ENCODE results near the gene ABCC10.
"Not testable (repeated sequence)": the region's sequence is repeated elsewhere in the genome, so short reads cannot be mapped to it uniquely, and the experiment has no call there.

The ABCC10 gene

DNA sequence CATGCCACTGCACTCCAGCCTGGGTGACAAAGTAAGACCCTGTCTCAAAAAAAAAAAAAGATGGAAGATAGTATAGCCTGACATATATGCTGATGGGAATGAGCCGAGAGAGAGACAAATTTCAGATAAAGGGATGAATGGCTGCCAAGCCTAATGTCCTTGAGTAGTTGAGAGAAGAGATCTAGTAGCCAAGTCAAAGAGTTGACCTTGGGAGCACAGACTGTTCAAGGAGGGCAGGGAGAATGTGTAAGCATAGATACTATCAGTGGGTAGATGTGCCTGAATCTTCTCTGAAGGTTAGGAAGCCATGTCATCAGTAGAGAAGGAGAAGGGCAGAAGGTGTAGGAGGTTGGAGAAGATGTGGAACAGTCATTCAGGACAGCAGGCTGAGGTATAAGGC is 20.0 kb upstream of the ABCC10 start:
- DNase-seq (ENCODE audit: low read depth in 2 of 2), result no peak

- DNase-seq (ENCODE audit: low read depth in 2 of 2), result no peak
These were observed 19.1 kb upstream of the ABCC10 start for GRCh38 chr6:43408259-43408658.

DNA sequence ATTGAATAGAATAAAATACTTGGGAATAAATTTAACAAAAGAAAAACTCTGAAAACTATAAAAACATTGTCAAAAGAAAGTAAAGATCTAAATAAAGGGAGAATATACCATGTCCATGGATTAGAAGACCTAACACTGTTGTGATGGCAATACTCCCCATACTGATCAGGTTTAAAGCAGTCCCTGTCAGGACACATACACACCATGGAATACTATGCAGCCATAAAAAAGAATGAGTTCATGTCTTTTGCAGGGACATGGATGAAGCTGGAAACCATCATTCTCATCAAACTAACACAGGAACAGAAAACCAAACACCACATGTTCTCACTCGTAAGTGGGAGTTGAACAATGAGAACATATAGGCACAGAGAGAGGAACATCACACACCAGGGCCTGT is 16.6 kb upstream of the ABCC10 start:
- not testable (repeated sequence) for DNase-seq (ENCODE audit: low read depth in 2 of 2)

- DNase-seq (ENCODE audit: low read depth in 2 of 2), result no peak
These were observed 14.8 kb upstream of the ABCC10 start for GRCh38 chr6:43412541-43412940.

DNA sequence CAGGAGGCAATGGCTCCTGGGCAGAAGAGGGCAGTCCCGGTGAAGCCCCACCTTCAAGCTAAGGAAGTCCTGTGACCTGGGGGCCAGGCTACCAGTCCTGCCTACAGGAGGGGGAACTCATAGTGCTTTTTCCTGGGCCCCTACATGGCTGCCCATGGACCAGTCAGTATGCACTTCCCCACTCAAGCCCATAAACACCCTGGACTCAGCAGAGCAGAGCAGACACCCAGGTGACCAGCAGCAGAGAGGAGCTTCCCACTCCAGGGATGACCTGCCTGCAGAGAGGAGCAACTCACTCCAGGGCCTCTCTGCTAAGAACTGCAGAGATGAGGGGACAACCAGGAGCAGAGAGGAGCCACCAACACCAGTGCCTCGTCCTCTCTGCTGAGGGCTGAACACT is 14.3 kb upstream of the ABCC10 start:
- DNase-seq (ENCODE audit: low read depth in 2 of 2), result no peak

GRCh38 chr6:43415275-43415674 is 12.1 kb upstream of the ABCC10 start:
- not testable (repeated sequence) for DNase-seq (ENCODE audit: low read depth in 2 of 2)

- no peak for DNase-seq (ENCODE audit: low read depth in 2 of 2)
These were observed 10.4 kb upstream of the ABCC10 start for GRCh38 chr6:43416935-43417334.

GRCh38 chr6:43420012-43420709 is 7.2 kb upstream of the ABCC10 start:
- no peak for DNase-seq (ENCODE audit: low read depth in 2 of 2)

DNA sequence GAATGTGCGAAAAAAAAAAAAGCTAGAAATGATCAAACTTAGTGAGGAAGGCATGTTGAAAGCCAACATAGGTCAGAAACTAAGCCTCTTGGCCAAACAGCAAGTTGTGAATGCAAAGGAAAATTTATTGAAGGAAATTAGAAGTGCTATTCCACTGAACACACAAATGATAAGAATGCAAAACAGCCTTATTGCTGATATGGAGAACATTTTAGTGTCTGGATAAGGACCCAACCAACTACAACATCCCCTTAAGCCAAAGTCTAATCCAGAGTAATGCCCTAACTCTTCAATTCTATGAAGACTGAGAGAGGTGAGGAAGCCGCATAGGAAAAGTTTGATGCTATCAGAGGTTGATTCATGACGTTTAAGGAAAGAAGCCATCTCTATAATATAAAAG is 5.5 kb upstream of the ABCC10 start:
- no peak for DNase-seq (ENCODE audit: low read depth in 2 of 2)

DNA sequence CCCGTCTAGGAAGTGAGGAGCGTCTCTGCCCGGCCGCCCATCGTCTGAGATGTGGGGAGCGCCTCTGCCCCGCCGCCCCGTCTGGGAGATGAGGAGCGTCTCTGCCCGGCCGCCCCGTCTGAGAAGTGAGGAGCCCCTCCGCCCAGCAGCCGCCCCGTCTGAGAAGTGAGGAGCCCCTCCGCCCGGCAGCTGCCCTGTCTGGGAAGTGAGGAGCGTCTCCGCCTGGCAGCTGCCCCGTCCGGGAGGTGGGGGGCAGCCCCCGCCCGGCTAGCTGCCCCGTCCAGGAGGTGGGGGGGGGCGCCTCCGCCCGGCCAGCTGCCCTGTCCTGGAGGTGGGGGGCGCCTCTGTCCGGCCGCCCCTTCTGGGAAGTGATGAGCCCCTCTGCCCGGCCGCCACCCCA is 2.3 kb upstream of the ABCC10 start:
- DNase-seq (ENCODE audit: low read depth in 2 of 2), result not testable (repeated sequence)

- no peak for DNase-seq (ENCODE audit: low read depth in 2 of 2)
These were observed 374 bp upstream of the ABCC10 start for GRCh38 chr6:43426928-43427405.

DNA sequence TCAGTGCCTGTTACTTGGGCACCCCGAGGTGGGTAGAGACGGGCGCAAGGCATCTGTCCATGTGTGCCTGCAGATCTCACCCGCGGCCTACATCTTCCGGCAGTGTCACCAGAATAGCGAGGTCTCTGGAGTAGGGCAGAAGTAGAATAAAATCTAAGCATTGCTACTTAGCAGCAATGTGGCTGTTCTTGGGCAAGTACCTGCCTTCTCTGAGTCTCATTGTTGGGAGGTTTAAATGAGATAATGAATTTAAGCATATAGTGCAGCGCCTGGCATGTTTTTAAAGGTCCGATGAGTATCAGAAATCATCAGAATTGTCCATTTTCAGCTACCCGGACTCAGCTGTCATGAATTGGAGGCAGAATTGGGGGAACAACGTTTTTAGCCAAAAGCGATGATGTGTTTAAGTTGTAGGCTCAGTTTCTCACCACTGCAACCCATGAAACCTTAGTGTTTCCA is 800 bp downstream of the ABCC10 start:
- no peak for DNase-seq (ENCODE audit: low read depth in 2 of 2)

DNA sequence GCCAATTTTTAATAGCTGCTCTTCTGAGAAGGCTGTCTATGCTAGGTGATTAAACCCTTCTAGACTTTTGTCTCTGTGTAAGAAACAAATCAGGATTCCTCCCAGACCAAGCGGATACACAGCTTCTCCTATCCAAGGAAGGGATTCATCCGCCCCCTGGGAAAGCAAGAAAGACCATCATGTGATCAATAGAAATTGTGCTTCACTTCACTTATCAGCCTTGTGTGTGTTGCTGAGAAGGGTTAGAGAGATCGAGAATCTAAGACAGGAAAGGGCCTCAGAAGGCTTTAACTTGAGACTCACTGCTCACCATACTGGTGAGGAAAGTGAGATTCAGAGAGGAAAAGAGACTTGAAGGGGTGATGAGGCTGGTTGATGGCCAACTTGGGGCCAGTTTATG is 1.5 kb downstream of the ABCC10 start:
- no peak for DNase-seq (ENCODE audit: low read depth in 2 of 2)

DNA sequence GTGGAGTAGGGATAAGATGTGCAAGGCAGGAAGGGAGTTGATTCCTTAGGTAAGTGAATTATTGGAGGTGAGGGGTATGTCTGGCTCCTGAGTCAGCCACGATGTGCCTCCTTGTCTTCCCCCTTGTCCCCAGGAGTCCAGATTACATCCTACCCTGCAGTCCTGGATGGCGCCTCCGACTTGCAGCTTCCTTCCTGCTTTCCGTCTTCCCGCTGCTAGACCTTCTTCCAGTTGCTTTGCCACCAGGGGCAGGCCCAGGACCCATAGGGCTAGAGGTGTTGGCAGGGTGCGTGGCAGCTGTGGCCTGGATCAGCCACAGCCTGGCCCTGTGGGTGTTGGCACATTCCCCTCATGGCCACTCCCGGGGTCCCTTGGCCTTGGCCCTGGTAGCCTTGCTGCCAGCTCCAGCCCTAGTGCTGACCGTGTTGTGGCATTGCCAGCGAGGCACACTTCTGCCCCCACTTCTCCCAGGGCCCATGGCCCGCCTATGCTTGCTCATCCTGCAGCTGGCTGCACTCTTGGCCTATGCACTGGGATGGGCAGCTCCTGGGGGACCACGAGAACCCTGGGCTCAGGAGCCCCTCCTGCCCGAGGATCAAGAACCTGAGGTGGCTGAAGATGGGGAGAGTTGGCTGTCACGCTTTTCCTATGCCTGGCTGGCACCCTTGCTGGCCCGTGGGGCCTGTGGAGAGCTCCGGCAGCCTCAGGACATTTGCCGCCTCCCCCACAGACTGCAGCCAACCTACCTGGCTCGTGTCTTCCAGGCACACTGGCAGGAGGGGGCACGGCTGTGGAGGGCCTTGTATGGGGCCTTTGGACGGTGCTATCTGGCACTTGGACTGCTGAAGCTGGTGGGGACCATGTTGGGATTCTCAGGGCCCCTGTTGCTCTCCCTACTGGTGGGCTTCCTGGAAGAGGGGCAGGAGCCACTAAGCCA is 4.9 kb downstream of the ABCC10 start:
- no peak for DNase-seq (ENCODE audit: low read depth in 2 of 2)

DNA sequence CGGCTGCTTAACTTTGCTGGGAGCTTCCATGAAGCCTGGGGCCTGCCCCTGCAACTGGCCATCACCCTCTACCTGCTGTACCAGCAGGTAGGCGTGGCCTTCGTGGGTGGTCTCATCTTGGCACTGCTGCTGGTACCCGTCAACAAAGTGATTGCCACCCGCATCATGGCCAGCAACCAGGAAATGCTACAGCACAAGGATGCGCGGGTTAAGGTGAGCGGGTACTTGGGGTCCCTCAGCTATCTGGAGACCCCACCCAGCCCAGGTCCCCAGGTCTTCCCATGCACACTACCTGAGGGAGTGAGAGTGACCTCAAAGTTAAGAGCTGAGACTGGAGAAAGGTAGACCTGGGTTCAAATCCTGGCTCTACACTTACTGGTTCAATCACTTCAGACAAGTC is 5.8 kb downstream of the ABCC10 start:
- no peak for DNase-seq (ENCODE audit: low read depth in 2 of 2)

- no peak for DNase-seq (ENCODE audit: low read depth in 2 of 2)
These were observed 6.9 kb downstream of the ABCC10 start for GRCh38 chr6:43434001-43434840.

DNA sequence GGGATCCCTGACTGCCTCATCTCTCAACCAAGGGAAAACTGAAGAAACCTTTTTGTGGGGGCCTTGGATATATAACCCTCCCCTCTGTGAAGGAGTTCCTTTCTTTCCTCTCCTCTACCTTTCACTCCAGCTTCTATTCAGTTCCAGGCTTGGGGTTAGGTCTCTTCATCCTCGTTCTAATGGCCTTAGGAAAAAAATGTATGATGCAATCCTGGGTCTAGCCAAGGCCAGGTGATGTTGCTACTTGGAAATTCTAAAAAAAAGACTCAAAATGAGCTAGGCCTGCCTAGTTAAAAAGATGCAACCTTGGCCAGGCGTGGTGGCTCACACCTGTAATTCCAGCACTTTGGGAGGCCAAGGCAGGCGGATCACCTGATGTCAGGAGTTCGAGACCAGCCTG is 7.6 kb downstream of the ABCC10 start:
- no peak for DNase-seq (ENCODE audit: low read depth in 2 of 2)

DNA sequence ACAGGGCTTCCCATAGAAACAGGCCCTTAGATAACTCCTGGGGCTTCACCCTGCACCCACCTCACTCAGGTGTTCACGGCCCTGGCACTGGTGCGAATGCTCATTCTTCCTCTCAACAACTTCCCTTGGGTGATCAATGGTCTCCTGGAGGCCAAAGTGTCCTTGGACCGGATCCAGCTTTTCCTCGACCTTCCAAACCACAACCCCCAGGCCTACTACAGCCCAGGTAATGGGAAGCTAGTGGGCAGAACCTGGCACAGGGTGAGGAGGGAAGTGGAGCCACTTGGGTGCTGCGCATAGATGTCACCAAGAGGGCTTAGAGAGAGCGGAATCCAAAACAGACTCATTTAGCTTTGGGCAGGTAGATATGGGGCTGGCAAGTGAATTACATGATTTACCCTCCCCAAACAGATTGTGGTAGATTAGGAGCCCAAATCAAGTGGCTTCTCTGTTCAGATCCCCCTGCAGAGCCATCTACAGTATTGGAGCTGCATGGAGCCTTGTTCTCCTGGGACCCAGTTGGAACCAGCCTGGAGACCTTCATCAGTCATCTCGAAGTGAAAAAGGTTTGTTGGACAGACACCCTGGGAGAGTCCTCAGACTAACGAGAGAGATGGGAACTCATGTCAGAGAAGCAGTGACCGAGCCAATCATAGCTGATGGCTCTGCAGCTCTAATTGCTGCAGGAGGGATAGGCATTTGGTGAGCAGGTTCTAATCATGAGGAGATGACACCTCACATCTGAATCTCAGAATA is 8.5 kb downstream of the ABCC10 start:
- DNase-seq (ENCODE audit: low read depth in 2 of 2), result no peak

DNA sequence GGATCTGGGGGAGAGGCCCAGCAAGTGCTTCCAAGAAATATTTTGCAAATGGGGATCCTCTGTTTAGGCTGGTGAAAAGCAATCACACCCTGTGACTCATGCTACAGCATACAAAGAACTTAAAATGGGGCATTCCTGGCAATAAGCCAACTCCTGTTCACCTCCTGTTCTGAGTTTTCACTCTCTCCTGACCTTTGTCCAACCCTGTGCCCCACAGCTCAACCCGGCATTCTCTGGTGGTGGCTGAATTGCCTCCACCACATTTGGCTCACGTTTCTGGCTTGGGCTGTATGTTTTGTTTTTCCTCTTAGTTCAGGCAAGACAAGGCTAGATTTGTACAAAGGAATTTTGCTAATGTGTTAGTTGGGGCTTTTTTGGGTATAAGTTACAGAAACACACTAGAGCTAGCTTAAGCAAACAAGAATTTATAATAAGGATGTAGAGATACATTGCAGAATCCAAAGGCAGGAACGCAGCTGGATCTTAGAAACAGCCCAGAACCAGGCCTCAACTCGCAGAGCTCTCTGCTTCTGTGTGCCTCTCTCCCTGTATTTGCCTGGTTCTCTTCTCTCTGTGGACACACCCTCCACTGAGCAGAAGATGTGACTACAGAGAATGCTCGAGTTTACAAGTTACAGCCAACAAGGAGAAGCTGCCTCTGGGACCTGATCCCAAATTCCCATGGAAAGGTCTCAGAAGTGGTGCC is 9.4 kb downstream of the ABCC10 start:
- DNase-seq (ENCODE audit: low read depth in 2 of 2), result no peak

- DNase-seq (ENCODE audit: low read depth in 2 of 2), result no peak
These were observed 10.4 kb downstream of the ABCC10 start for GRCh38 chr6:43437700-43438099.

- no peak for DNase-seq (ENCODE audit: low read depth in 2 of 2)
These were observed 15.6 kb downstream of the ABCC10 start for GRCh38 chr6:43442935-43443334.
